Measurements from ENCODE around the gene PLA2G4F.

Gene PLA2G4F, protein sequence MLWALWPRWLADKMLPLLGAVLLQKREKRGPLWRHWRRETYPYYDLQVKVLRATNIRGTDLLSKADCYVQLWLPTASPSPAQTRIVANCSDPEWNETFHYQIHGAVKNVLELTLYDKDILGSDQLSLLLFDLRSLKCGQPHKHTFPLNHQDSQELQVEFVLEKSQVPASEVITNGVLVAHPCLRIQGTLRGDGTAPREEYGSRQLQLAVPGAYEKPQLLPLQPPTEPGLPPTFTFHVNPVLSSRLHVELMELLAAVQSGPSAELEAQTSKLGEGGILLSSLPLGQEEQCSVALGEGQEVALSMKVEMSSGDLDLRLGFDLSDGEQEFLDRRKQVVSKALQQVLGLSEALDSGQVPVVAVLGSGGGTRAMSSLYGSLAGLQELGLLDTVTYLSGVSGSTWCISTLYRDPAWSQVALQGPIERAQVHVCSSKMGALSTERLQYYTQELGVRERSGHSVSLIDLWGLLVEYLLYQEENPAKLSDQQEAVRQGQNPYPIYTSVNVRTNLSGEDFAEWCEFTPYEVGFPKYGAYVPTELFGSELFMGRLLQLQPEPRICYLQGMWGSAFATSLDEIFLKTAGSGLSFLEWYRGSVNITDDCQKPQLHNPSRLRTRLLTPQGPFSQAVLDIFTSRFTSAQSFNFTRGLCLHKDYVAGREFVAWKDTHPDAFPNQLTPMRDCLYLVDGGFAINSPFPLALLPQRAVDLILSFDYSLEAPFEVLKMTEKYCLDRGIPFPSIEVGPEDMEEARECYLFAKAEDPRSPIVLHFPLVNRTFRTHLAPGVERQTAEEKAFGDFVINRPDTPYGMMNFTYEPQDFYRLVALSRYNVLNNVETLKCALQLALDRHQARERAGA

DNA sequence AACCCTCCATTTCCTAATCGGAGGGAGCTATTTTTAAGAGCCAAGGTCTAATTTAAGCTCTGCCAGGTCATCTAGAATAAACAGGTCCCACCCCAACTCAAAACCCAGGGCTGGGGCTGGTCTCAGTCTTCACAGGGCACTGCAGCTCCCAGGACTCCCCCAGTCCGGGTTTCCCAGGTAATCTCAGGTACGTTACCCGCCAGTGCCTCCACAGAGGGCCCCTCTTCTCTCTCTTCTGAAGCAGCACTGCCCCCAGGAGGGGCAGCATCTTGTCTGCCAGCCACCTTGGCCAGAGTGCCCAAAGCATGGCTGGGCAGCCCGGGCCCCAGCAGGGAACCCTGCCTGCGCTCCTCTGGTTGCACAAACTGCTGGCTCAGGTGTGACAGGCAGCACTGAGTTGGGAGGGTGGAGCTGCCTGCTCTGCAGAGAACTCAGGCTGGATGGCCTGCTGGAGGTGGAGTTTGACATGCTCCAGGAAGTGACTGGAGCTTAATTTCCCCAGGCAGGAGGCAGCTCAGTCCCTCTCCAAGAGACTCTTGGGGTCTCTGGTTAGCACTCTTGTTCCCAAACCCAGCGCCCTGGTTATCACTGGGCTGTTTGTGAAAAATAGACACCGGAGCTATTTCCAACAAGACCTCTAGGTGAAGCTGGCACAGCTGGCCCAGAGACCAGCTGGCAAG, at the start of gene PLA2G4F:
TSS of gene PLA2G4F (minus strand) at position 394 of the 680 bp plus-strand sequence. CDS start at position 307, 87 bp downstream.
- no peak for DNase-seq

DNA sequence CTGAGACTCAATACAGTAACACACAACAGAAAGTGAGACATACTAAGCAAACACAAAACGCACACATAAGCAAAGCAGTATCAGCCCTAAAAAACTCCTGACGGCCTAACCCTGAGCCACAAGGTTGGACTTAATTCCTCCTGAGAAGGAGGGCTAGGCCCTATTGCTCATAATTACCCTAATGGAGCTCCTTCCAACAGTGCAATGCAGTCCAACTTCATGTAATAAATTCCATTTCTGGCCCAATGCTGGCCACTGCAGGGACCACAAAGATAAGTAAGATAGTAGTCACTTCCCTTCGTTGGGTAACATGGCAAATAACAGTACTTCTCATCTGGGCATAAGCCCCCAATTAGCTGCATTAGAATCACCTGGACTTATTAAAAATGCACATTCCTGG, 47.5 kb upstream of the PLA2G4F start:
- DNase-seq: no peak

DNA sequence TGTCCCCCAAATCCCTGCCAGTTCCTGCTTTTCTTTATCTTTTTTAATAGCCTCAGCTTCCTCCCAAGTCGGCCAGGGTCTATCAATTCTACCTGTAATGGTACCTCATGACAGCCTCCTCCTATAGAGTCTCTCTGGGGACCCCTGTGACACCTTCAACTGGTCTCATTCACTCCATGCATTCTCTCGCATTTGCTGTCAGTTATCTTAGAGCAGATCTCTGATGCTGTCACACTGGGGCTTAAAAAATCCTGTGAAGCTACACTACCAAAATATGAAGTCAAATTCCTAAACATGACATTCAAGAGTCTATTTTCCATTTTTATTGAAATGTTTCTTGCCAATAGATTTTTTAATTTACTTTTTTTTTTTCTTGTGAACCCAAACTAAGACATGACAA, 46.2 kb upstream of the PLA2G4F start:
- no peak for DNase-seq

DNA sequence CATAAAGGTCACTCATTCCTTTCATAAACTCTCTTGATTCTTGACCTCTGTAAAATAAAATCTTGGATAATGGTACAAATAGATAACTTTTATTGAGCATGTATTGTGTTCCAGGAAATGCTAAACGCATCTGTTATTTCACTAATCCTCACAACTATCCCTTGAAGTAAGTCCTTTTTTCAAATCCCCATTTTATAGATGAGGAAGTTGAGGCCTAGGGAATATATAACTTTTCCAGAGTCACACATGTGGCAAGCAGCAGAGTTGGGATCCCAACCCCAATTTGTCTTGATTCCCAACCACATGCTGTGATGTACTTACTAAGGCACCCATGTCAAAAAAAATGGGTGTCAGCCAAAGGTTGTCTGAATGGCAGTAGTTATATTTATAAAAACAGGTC, 45.4 kb upstream of the PLA2G4F start:
- no peak for DNase-seq

DNA sequence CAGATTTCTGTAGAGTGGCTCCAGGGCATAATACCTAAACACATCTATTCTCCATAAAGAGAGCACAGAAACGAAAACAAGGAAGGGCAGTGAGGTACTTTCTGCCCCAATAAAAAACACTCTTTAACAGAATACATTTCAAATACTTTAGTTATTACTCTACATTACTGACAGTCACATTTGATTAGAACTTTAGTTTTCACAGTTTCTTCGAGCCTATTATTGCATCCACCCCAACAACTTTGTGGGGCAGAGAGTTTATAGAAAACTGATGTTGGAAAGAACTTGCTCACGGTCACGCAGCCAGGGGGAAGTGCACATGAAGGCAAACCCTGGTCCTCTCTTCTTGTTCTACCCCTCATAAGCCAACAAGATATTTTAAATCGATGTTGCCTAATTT, 42.7 kb upstream of the PLA2G4F start:
- DNase-seq: no peak

DNA sequence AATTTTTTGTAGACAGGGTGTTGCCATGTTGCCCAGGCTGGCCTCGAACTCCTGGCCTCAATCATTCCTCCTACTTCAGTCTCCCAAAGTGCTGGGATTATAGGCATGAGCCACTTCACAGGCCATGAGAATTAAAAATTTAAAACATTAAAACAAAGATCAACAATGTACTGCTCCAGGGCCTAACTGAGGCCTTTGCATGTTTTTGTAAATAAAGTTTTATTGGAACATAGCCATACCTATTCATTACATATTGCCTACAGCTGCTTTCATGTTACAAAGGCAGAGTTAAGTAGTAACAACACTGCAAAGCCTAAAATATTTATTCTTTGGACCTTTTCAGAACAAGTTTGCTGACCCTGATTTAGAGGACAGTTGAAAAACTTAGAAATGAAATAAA, 42.1 kb upstream of the PLA2G4F start:
- DNase-seq: no peak

DNA sequence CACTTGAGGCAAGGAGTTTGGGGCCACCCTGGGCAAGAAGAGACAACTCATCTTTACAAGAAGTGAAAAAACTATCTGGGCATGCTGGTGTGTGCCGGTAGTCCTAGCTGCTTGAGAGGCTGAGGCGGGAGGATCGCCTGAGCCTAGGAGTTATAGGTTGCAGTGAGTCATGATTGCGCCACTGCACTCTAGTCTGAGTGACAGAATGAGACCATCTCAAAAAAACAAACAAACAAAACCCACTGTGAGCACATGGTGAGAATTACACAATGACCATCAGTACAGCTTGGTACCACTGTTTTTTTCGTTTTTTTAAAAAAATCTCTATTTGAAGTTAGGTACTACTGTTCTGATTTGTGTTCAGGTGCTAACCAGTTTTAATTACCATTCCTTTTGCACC, 38.1 kb upstream of the PLA2G4F start:
- DNase-seq: no peak

DNA sequence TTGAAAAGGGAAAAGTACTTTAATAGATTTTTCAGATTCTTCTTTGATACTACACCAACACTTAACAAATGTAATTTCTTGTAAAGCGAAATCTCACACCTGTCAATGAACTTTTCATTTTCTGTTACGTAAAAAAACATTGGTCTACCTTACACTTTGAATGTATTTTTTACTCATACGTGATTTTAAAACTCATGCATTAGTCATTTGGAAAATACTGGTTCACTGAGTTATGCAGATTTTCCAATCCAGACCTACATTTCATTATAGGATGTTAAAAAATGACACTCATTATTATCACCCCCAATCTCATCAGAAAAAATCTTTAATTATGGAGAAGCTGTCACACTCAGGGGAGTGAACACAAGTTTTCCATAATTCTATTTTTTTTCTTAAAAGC, 36.9 kb upstream of the PLA2G4F start:
- DNase-seq: no peak

DNA sequence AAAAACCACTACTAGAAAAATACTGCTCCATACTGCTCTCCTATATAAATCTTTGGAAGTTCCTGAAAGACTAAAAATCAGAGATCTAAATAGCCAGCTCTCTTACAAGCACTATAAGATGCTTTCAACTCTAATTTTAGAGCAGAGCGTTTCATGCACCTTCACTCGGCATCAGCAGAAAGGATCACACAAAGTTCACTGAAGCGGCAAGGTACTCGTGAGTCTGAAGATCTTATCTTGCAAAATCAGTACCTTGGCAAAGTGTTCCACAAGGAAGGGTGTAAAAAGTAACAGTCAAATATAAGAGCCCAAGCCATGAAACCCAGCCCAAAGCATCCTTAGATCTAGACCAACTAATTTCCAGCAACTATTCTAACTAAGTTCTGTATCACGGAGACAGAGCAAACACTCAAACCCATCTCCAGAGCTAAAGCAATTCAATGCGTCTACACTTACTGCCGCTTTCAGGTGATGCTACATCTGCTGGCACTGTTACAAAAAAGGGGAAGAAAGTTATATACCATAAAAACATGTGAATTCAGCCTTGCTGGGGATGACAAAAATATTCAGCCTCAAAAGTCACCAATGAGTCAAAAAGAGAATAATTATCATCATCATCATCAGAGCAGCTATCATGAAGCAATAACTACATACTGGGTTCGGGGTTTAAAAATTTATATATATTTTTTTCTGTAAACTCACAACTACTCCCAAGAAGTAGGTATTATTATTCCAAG, 35.3 kb upstream of the PLA2G4F start:
- no peak for DNase-seq

DNA sequence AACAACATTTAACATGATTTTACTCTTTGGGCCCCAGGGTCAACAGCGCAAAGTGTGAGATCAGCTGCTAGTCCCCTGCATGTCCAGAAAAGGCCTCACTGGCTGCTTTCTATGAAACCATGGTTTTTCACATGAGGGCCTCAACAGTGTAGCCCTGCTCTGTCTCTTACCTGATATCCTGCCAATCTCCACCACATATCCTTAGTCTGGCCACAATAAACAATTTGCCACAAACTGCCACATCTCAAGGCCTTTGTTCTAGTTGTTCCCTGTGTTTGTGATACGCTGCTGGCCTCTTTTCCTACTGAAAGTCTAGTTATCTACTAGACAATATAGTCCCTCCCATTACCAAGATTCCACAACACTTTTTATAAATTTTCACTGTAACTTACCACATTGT, 33.9 kb upstream of the PLA2G4F start:
- DNase-seq: no peak

DNA sequence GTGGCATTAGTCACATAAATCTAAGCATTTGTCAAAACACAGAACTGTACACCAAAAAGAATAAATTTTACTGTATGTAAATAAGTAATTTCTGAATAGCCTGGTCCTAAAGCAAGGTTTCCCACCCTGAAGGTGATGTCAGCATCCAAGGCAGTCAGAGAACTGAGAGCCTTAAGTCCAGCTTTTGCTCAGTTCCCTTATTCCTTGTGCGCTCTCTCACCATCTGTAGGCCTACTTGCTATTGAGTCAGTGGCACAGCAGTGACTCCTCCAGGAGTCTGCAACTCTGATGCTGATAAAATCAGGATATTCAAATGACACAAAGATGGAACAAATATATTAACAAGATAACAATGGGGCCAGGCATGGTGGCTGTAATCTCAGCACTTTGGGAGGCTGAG, 29.4 kb upstream of the PLA2G4F start:
- no peak for DNase-seq

DNA sequence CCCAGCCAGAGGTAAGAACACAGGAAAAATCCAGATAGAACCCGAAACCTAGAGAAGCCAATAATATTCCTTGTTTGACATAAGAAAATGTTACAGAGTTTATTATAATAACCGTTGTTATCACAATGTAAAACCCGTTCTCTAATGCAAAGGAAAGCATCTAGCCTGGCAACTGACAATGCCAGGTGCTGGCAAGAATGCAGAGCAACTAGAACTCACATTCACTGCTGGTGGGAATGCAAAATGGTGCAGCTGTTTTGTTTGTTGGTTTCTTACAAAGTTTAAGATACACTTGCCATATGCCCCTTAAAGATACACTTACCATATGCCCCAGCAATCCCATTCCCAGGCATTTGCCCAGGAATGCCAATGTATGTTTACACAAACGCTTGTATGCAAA, 28.3 kb upstream of the PLA2G4F start:
- DNase-seq: no peak

DNA sequence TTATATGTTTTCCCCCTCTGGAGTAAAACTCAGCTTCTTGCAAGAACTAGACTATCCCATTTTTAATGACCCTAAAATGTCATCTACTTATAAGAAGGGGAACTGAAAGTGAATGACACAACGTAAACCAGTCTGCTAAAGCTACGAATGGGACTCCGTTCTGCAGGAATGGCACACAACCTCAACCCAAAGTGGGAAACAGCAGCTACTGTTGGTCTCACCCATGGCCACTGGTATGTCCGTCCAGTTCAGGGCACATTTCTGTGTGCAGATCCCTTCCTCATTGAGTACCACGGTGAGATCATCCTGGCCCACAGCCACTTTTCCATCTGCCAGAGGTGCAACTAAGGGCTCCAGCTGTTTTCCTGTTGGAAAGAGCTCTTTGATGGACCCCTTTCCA, 27.9 kb upstream of the PLA2G4F start:
- DNase-seq: no peak

DNA sequence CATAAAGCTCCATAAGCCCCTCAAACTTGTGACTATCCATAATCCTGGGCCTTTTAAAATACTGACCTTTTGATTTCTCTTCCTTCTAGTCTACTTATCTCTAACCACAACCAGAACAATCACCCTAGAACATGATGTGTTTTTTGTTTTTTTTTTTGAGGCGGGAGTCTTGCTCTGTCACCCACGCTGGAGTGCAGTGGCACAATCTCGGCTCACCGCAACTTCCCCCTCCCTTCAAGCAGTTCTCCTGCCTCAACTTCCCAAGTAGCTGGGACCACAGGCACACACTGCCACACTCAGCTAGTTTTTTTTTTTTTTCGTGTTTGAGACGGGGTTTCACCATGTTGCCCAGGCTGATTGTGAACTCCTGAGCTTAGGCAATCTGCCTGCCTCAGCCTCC, 26.5 kb upstream of the PLA2G4F start:
- DNase-seq: no peak

DNA sequence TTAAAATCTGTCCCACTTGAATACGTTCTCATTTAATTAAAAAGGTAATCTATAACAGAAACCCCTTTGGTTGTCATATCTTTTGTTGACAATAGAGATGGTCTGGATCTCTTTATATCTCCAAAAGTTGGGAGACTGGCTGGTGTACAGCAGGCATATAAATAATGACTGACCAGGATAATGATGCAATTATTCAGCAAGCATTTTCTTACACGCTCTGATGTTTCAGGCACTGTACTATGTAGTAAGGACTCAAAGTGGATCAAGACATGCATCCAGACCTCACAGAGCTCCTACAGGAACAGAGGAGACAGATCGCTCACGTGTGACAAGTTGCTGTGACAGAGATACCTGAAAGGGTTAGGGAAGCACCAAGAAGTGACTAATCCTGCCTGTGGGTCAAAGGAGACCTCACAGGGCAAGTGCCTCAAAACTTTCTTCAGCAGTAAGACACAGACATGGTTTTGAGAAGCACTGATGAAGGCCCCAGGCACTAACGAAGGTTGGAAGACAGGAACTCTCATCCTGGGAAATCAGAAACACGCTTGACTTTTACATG, 26.0 kb upstream of the PLA2G4F start:
- DNase-seq: no peak

DNA sequence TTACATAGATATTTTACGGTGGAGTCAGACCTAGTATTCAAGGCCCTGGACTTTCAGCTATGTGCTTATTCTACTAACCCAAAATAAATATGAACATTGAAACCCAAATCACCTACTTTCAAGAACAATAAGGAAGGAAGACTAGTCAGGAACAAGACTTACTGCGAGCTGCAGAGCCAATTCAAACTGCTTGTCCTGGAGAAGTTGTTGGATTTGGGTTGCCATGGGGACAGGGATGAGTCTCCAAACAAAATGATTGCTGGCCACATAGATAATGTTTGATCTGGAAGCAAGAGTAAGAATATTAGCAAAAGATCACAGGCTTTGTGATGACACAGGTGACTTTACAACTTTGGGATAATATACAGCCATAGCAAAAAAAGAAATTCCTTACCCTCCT, 21.6 kb upstream of the PLA2G4F start:
- DNase-seq: no peak

DNA sequence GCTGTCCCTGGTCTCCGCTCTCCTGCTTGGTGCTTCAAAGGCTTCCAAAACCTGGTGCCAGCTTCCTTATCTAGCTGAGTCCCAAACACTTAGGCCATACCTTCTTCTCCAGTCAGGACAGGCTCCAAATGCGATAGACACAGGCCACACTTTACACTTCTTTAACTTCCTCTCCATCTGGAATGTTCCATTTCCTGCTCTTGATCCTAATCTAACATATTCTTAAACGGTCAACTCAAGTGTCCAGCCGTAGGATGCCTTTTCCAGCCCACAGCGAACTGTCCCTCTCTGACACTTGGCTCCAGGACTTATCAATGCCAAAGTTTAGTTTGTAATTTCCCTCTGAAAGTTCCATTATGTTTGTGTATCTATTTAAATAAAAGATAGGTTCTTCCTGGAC, 19.2 kb upstream of the PLA2G4F start:
- DNase-seq: no peak

DNA sequence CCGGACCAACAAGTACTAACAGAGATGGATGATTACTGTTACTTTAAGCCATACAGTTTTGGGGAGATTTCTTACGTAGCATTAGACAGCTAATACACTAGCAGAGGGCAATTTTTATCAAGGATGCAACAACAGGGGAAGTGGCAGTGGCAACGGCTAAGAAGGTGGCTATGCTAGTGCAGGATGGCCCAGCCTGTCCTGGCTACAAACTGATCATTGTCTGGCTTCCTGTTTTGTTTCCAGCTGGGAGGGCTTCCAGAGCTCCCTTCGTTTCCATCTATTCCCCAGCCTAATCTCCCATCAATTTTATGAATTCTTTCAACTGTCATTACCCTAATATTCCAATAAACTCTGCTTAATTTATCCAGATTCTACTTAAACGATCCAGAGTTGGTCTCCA, 16.0 kb upstream of the PLA2G4F start:
- DNase-seq: no peak

DNA sequence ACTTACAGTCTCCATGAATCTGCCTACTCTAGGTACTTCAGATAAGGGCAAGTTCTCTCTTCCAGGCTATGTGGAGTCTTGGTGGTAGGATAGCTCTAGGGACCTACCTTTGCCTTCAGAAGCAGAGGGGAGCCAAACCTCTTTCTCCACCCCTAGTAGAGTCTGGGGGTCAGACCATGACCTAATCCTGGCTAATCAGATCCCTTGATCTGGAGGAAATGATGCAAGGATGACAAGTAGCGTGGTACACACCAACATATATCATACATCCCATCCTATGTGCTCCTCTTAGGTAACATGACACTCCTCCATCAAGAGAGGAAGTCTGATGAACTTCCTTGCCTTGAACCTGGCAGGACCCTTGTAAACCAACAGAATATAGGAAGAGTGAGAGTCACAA, 15.4 kb upstream of the PLA2G4F start:
- DNase-seq: no peak

DNA sequence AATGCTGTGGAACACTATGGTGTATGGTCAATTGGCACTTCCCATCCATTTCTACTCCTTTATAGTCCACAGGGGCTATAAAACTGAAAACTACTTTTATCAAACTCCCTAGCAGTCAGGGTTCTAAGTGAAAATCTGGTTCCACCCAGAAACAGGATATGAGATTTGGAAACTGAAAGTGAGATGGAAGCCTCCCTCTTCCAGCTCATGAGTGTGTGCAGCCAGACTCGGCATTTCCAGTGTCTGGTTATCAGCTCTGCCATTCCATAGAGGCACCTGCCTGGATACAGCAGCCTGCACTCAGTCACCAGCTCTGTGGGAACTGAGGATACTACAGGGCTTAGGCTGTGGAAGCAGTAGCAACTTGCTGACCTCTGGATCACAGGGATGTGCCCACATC, 14.7 kb upstream of the PLA2G4F start:
- no peak for DNase-seq

DNA sequence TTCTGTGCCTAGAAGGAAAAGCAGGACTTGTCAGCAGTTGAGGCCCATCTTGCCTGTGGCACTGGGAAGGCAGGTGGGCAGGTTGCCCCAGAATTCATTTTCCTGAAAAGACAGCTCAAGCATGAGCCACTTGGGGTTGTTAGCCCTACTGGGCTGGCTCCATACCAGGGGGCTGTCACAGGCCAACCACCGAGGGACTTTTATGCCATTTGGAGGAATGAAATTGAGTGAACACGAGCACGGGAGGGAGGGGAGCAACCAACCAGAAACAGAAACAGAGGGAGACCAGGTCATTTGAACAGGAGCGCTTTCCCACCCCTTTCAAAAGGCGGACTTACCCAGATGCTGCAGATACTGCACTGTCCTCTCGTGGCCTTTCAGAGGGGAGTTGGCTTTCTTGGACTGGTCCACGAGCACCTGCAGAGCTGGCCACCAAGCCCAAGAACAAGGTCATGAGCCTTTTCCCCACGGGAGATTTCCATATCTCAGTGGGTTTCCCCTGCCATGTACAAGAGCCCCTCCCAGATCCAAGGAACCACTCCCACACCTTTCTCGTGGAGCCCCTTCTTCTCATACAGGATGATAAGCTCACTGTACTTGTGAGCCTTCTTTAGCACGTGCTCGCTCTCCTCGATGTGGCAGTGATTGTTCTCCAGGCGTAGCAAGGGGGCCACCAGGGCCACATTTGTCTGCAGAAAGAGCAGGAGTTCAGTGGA, 9.9 kb upstream of the PLA2G4F start:
- DNase-seq: no peak

DNA sequence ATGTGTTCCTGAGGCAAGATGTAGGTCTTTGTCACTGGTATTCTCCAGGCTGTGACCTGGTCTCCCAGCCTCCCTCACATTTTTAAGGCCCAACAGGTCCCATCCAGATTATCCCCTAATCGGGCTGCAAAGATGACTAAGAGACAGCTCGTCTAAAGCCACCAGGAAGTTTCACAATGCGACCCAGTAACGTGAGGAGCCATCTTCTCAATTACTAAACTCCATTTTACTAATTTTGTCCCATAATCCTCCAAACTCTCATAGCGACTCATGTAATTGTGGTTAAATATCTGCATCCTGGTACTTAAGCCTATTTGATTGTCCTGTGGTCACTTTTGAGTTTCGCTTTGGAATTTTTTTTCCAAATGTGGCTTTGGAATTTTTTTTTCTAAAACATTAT, 8.7 kb upstream of the PLA2G4F start:
- no peak for DNase-seq

Measured in NCI-H446 (cell line).